HEK293T (cell line): ENCODE data around the gene TRABD2B.

Experiments used
- HDGF ChIP-seq: fragments of 450-650 bp; IDR thresholded peaks from 2 replicates; pipeline ENCODE4 v1.6.1; 2017; ENCODE audit warnings: antibody characterized with exemption, borderline replicate concordance
- NFRKB ChIP-seq: fragments of 450-650 bp; IDR thresholded peaks from 2 replicates; pipeline ENCODE4 v1.6.1; 2016; ENCODE audit warnings: mild to moderate bottlenecking, moderate library complexity
- TARDBP ChIP-seq: fragments of 450-650 bp; IDR thresholded peaks from 2 replicates; pipeline ENCODE4 v1.6.1; 2016

- TF ChIP-seq TARDBP (no peak), NFRKB (no peak), HDGF (no peak)
These were observed 224.1 kb downstream of the TRABD2B start for GRCh38 chr1:47772960-47773682.
